Fibroblast of the conjunctiva (primary cell): ENCODE data around the gene RUNX1.
A peak's percentile ranks its signal among the peaks of the same experiment; 100 is the strongest.

Experiments used
- DNase-seq: peaks from one replicate; pipeline ENCODE4 v3.0.0-alpha.2; 2010; ENCODE audit warnings: low read depth

The RUNX1 gene

DNA sequence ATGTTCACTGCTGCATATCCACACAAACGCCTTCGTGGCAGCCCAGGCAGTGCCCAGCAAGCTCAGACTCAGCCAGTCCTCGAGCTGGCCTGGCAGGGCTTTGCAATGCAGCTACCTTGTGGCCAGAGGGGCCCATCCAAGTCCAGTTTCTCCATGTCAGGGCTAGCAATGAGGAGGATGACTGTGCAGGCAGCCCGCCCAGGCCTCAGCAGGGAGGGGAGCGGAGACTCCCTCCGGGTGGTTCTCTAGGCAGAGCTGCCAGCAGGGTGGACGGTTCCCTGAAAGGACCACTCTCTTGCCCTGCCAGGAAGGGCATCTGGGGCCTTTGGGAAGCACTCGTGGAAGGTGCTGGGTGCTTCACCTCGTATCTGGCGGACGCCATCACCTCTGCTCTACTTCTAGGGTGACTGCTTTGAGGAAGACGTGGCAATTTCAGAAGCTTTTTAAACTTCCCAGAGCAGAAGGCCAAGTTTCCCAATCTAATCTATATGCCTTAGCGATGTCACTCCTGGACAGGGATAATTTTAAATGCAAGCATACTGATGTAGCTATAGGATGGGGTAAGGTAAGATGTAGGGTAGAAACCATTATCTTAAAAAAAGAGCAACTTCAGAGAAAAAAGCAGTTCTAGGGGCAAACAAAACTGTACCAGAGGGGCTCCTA, 56.2 kb downstream of the RUNX1 start:
- DNase-seq: peak; percentile 47

DNA sequence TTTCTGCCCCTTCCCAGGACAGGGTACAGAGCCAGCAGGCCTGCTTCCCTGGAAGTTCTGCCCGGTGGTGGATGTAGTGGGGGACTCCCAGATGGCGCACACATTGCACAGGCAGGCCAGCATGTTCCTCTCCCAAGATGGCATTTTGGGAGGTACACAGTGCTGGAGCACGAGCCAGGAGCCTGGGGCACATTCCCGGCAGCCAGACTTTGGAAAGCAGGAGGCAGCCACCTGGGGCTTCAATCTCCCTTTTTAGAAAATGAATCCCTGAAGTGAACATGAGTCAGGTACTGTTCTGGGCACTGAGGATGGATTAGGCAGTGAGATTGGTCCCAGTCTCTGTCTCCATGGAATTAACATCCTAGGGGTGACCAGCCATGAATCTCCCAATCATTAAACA, 56.9 kb downstream of the RUNX1 start:
- DNase-seq: no peak

DNA sequence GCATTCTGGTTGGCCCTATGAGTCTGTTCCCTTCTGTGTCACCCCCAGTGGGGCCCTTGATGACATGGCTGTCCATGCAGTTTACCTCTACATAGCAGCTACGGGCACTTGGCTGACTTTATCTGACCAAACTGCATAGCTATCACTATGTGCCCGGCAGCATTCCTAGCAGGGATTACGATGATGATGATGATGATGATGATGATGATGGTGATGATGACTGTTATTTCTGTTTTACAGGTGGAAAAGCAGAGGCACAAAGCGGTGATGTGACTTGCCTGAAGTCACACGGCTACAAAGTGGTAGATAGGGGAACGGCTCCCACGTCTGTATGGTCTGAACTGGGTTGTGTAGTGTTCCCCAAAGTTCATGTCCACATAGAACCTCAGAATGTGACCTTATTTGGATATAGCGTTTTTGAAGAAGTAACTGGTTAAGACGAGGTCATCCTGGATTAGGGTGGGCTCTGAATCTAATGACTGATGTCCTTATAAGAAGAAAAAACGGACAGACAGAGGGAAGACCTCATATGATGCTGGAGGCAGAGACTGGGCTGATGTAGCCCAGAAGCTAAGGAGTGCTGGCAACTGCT, 57.6 kb downstream of the RUNX1 start:
- no peak for DNase-seq

DNA sequence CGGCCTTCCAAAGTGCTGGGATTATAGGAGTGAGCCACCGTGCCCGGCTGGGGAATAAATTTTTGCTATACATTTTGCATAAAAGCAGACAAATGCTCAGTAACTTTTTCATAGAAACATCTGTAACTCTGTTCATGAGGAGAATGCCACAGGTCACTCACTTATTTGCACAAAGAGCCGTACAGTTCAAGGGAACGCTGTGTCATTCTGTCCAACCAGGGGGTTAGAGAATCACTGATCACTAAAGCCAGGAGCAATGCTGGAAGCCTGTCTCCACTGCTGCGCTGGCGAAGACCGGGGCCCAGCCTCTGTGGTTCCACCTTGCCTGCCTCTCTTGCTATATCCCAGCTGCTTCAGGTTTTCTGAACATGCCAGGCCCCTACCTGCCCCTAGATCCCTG, 58.3 kb downstream of the RUNX1 start:
- no peak for DNase-seq

DNA sequence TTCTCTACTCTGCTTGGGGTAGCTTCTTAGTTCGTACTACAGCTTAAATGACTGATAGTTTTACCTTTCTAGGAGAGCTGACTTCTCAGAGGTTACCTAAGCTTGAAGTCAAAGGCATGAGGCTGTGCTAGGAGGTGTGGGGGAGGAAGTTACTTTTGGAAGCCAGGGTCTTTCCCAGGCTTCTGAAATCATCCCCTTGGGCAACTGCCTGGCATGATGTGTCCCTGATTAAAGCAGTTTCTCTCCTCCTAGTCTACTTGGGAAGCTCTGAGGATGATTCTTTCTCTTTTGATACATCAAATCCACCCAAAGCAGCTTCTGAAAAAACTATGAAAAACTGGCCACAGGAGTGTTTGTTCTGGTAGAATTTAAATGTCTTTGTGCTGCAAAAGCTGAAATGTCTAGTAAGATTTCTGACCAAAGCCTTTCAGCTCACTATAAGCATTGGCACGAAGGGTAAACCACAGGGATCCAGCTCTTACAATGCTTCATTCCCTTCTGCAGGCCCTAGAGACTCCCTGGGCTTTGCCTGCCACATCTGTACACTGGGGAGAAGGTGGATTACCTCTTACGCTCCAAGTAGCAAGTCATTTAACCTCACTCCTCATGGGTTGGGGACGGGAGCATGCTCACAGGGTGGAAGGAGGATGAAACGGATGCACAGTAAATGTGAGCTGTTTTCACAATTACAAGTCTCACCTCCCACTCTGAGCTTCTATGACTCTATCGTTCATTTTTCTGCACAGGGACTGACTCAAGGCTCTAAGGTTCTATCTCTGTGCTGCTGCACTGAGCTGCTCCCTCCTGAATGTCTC, 59.6 kb downstream of the RUNX1 start:
- DNase-seq: no peak

DNA sequence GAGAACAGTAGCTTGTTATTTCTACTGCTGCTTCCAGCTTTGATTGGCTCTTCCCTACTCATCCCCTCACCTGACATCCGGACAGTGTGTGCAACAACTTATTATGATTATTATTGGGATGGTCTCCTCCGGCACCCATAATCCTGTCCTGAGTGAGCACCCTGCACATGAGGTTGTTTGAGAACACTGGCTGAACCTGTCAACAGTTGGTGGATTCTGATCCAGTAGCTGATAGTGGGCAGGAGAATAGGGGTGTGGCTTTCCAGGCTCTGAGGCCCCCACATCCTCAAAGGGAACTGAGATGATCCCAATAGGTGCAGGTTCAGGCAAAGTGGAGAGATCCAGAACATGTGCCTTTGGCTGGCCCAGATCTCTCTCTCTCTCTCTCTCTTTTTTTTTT, 60.5 kb downstream of the RUNX1 start:
- no peak for DNase-seq

DNA sequence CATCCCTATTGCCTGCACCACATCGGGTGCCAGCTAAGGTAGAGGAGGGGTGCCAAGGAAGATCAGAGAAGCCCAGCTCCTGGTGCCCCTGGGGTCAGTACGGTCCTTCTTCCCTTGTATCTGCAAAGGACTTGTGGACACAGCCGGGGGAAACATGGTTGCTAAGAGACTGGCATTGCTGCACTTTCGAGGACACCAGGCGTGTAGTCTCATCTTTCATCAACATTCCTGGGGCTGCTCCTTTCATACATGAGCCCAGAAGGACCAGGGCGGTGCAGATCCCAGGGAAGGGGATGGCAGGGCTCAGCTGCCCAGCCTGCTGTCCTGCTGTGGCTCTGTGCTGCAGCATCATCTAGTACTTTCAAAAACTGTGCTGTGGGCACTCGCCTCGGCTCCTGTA, 61.0 kb downstream of the RUNX1 start:
- DNase-seq: no peak

DNA sequence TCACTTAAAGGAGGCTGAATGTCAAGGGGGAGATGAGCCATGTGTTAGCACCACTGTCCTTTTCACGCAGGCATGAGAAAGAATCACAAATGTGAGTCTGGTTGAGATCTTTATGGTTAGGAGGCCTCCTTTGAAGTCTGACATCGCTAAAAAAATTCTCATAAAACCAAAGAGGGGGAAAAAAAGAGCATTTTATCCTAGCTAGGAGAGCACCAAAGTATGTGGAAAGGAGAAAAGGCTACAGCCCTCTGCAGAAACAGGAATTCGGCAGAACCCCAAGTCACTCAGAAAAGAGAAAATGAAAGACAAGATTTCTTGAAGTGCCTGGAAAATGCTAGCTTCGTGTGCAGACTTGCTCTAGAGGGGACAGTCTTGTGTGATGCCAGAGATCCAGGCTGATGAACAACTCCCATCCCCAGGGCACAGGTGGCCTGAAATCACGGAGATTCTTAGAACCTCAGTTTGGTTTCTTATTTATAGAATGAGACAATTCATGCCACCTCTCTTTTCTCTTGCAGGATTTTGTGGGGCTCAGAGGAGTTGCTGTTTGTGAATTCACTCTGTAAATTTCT, 61.5 kb downstream of the RUNX1 start:
- no peak for DNase-seq

DNA sequence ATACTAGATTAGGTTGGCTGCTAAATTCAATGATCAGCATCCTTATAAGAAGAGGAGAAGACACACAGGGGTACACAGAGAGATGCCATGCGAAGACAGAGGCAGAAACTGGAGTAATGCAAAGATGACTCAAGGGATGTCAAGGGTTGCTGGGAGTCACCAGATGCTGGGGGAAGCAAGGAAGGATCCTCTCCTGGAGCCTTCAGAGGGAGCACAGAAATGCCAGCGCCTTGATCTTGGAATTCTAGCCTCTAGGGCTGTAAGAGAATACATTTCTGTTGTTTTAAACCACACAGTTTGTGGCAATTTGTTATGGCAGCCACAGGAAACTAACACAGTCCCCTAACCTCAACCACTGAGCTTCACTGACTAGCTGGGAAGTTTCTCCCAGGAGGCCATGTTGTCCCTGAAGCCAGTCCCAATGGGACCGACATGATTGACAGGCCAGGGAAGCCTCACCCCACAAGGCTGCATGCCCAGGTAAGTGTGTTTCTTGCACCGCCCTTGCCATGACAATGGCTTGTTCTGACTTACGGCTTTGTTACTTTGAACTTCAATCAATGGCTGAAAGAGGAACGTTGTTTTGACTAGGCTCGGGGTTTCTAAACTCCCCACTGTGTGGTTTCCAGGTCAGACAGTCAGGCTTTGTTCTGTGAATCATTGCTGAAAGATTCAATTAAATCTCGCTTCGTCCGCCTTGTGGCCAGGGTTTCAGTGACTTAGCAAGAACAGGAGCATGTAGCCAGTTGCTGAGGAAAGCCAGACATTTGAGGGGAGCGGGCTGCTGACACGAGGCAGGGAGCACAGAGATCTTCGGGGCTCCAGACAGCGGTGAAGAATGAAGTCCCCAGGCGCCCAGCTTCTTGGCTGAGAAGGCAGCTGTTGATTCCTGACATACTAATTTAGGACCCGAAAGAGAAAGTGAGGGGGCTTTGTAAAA, 62.3 kb downstream of the RUNX1 start:
- no peak for DNase-seq

DNA sequence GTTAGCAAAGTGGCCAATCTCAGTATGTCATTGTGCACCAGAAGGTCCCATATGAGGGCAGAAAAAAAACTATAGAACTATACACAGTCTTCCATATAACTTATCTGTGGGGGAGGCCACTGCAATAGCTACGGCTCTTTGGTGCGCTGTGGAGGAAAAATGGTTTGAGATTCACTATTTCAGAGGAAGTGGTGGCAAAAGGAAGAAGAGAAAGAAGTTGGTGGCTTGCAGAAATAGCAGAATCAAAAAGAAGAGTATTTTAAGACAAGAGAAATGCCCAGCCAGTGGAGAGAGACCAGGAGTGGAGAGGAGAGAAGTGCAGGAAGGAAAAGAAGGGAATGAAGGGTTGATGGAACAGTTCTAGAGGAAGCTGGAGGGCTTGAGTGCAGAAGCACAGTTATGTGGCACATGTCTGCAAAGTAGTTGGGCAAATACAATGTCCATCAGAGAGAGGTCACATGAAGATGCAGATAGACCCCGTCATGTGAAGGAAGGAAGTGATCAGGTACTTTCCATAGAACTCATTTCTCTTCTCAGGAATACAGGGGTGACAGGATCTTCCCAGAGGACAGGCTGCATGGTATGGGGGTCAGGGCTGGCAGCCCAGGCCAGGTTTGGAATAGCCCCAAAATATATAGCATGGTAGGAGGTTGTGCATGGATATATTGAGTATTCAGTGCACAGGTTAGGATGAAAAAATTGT, 64.6 kb downstream of the RUNX1 start:
- DNase-seq: no peak

DNA sequence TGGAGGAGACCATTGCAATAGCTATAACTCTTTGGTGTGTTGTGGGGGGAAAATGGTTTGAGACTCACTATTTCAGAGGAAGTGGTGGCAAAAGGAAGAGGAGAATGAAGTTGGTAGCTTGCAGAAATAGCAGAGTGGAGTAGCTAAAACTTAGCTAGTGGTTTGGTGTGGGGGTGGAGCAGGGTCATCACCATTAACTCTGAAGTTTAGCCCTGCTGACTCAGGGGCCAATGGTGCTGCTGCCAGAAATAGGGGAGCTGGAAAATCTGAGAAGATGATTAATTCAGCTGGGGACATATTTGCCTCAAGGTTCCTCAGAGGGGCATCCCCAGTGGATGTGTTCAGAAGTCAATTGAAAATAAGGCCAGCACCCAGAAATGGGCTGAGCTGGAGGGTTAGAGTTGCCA, 65.4 kb downstream of the RUNX1 start:
- DNase-seq: peak; percentile 41

DNA sequence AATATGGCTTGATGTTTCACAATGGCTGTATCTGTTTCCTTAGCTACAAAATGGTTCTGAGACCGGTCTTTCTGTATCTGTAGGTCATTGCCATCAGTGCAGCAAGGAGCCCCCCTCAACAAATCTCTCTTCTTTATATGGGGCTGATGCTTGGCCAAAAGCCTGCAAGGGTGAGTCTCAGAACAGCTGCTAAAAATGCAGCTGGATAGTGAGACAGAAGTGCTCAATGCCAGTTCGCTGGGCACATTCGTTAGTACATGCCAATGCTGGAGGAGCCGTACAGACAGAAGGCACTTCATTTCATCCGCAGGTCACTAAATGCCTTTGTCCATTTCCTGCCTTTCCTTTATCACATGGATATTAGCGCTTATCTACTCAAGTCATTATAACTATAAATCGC, 67.3 kb downstream of the RUNX1 start:
- no peak for DNase-seq

DNA sequence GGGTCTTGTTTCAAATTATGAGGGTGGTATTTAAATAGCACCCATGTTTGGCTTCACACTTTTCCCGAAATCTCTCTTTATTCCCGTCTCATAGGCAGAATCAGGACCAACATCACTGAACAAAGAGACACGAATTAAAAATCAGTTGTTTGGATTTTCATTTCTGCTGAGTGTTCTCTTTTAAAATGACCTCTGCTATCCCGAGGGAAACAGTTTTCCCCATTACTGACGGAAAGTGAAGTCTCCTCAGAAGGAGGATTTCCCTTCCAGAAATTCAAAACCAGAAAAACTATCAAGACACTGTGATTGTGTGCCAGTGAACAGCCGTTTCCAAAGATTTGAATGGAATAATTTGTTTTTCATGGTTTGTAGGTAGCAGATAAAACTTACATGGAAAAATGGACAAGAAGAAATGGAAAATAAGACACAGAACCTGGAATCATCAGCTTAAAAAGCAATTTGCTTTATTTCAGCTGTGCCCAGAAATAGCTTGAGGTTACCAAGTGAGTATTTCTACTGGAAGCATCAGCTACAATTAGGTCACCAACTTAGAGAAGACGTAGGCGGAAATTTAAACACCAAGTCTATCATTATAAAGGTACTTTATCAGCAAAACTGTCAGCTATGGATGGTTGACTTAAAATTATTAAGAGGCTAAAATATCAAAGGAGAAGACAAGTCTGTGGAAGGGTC, 68.5 kb downstream of the RUNX1 start:
- DNase-seq: no peak

DNA sequence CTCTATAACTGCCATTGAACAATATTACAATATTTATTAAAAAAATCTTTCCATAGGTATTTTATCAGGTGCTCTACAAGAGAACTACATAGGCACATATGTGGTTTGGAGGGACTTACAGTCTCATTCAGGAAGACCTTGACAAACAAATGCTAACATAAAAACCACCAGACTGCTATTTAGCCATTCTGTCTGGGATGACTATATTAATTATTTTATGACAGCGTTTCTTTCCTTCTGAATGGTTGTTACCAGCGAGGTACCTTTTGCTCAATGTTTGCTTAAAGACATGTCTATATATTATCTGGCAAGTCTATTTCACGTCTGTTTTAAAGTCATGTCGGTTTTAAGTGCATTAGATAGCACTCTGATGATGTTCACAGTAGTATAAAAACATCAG, 69.7 kb downstream of the RUNX1 start:
- DNase-seq: no peak

DNA sequence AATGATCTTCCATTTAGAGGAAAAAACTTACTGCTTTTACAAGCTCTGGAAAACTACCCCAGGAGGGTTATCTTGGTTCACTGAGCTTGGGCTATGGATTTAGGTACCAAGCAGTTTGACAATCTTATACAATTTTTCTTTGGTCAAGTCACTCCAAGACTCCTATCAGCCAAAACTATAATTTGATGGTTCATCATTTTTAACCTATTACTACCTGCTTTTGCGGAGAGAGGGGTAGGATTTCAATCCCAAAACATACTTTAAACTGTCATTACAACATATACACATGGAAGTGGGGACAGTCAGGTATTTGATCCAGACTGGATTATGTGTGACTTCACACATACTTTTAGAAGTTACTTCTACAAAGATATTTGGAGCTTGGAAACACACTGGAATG, 71.8 kb downstream of the RUNX1 start:
- no peak for DNase-seq

DNA sequence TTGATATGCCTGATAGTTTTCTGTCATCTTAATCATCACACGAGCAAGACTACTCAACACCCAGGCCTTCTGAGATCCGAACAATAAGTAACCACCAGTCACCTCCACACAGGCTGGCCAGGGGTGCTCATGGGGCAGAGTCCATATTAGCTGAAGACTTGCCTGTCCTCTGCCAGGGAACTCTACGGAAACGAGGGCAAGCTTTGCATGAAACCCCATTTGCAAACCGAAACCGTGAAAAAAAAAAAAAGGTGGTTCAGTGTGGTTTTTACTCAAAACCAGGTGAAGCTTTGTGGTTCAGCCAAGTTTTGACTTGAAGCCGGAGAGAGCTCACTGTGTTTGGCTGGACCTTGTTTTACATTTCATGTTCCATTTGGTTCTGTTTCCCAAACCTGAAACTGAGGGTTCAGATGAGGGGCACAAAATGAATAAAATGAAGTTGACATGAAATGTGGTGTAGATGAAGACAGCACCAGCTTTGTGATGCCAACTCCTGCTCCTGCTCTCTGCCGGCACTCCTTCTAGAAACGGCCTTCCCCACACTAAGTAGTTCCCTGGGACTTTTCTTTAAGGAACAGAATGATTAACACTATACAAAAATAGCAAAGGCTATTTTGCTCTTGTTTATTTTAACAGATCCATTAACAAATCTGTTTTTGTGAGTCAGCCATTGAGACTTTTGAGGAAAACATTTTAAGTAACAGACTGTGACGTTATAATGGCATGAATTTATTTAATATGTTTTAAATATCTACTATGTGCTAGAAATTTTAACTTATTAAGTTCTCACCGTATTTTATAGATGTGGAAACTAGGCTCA, 74.7 kb downstream of the RUNX1 start:
- no peak for DNase-seq

DNA sequence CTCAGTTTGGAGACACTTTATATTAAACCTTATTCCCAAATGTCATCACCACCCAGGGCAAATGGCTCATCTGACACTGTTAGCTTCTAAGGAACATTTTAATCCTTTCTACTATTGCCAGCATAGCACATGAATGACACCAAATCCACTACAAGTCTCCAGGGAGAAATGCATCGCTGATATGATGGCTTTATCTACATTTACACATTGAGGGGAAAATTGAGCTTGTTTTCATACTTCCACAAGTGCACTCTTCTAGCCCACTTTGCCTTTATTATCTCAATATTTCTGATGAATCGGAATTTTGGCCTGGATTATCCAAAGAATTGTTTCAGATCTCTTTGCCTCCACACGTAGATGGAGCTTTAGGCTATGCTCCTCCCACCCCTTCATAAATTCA, 75.4 kb downstream of the RUNX1 start:
- no peak for DNase-seq

DNA sequence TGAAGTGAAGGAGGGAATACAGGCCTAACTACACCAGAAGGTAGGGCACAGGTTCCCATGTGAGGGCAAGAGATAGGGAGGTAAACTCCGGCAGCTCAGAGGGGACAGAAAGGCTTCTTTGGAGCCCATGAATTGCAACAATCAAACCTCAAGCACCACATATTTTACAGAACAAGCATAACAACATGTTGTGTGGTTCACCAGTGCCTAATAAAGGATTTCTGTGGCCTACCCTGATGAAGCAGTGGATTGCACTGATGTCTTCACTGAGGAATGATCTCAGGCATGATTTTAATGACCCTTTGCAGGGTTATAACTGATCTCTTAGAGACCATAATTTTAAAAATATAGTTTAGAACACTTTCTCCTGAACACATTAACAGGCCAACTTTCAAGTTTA, 77.4 kb downstream of the RUNX1 start:
- DNase-seq: no peak

DNA sequence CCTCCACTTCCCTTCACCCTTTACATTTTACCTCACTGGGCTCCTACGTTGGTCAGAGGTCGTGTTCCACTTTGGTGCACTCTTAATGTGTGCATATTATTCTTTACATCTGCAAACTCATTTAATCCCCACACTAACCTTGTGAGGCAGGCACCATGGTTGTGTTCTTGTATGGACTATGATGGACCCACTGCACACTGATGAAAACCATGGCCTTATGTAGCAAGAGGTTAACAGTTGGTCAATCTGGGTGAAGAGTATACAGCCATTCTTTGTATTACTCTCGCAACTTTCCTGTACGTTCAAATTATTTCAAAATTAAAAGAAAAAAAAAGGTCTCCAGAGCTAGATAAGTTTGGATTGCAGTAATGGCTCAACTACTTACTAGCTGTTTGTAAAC, 78.5 kb downstream of the RUNX1 start:
- DNase-seq: no peak

DNA sequence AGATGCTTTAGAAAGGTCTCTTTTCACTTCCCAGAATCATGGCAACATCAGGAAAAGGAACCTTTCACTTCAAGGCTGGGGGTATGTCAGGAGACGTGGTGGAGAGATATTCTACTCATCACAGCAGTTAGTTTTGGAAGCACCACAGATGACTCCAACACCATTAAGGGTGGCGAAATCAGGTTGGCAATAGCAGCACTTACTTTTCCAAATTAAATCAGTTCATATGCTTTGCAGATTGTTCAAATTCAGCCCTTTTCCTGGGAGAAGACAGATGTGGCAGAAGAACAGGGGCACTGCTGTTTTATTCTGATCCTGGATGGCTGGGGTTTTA, 79.0 kb downstream of the RUNX1 start:
- no peak for DNase-seq
